Upper lobe of right lung (tissue), 1 donor: ENCODE data around the gene ASF1A. TPM values are rescaled to one million over a fixed set of nuclear protein-coding genes. Genes with fewer than 3 reads are reported as not detected.

Source experiments
- ATAC-seq: fragments of 200-7000 bp; cut with Tn5 transposase; one replicate; pipeline ENCODE4 v1.9.1; 2020; ENCODE audit warnings: mild to moderate bottlenecking, moderate library complexity
- DNase-seq: peaks from one replicate; pipeline ENCODE4 v3.0.0-alpha.2; 2020
- H3K27ac ChIP-seq: fragments of 200-600 bp; one replicate; pipeline ENCODE4 v1.8.0; 2022
- H3K27me3 ChIP-seq: fragments of 200-600 bp; one replicate; pipeline ENCODE4 v1.8.0; 2022; ENCODE audit warnings: mild to moderate bottlenecking
- H3K36me3 ChIP-seq: fragments of 200-600 bp; one replicate; pipeline ENCODE4 v1.8.0; 2022
- H3K4me1 ChIP-seq: fragments of 200-600 bp; one replicate; pipeline ENCODE4 v1.8.0; 2022
- H3K4me3 ChIP-seq: fragments of 200-600 bp; one replicate; pipeline ENCODE4 v1.8.0; 2022; ENCODE audit warnings: mild to moderate bottlenecking
- H3K9me3 ChIP-seq: fragments of 200-600 bp; one replicate; pipeline ENCODE4 v1.8.0; 2022
- intact Hi-C: fragments of 100-400 bp; cut with DNase I; formaldehyde crosslinking; loops from one replicate; pipeline ENCODE4 v1.11.0; 2022
- total RNA-seq: library from RNA; stranded (reverse); fragmentation: NEBNext Ultra II Directional; extraction: Animal tissue kit (Norgen Biotek cat#: 25700); gene quantifications from one replicate; pipeline ENCODE4 v1.2.1, GENCODE V29; 2021
- TF ChIP-seq, protein P1 (sequence below): fragments of 200-600 bp; IDR thresholded peaks from one replicate; pipeline ENCODE4 v1.8.0; 2022; ENCODE audit warnings: antibody characterized with exemption
- donor health status: DM: no; HTN: yes; CAD: no; lungs with severe emphysema.

The ASF1A gene
- total RNA-seq, 1 donor from 2014 or later: 22.9 TPM

DNA sequence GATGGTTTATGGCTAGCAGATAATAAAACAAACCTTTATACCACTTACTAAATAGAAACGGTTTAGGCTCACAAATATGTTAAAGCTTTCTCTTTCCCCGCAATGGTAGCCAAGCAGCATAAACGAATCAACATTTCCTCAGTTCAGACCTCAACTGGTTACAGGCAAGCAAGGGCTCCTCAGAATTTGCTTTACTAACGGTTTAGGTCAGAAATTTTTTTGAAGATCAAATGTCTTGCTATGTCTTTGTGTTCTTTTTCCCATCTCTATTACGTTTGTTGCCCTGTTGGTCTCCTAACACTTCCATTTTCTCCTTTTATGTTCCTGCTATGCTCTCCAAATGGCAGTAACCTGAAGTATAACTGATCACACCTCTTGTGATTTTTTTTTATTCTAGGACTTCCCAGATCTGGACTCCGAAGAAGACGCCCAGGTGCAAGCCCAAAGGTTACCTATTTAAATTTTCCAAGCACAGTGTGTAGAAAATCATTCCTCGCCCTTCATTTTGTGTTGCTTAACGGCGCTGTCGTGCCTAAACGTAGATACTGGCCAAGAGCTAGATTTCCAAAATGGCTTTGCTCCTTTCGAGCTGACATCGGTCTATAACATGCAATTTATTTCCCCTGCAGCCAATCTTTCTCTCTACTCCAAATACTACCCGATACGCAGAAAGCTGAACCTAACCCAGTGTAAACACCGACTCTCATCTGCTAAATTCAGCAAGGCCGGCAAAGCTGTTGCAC is 717 bp upstream of the ASF1A start:
- ATAC-seq (peak; percentile 2), DNase-seq (no peak)
- Histone ChIP-seq H3K9me3 (no peaks in the 10 kb centered on the region), H3K4me1 (peaks cover 30% of the 10 kb centered on the region), H3K36me3 (no peaks in the 10 kb centered on the region), H3K4me3 (peak overlapping the region; percentile 95), H3K27me3 (no peaks in the 10 kb centered on the region), H3K27ac (peak overlapping the region; percentile 95)
- intact Hi-C loops: no loop called here
- TF ChIP-seq, protein P1, sequence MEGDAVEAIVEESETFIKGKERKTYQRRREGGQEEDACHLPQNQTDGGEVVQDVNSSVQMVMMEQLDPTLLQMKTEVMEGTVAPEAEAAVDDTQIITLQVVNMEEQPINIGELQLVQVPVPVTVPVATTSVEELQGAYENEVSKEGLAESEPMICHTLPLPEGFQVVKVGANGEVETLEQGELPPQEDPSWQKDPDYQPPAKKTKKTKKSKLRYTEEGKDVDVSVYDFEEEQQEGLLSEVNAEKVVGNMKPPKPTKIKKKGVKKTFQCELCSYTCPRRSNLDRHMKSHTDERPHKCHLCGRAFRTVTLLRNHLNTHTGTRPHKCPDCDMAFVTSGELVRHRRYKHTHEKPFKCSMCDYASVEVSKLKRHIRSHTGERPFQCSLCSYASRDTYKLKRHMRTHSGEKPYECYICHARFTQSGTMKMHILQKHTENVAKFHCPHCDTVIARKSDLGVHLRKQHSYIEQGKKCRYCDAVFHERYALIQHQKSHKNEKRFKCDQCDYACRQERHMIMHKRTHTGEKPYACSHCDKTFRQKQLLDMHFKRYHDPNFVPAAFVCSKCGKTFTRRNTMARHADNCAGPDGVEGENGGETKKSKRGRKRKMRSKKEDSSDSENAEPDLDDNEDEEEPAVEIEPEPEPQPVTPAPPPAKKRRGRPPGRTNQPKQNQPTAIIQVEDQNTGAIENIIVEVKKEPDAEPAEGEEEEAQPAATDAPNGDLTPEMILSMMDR: no peak

DNA sequence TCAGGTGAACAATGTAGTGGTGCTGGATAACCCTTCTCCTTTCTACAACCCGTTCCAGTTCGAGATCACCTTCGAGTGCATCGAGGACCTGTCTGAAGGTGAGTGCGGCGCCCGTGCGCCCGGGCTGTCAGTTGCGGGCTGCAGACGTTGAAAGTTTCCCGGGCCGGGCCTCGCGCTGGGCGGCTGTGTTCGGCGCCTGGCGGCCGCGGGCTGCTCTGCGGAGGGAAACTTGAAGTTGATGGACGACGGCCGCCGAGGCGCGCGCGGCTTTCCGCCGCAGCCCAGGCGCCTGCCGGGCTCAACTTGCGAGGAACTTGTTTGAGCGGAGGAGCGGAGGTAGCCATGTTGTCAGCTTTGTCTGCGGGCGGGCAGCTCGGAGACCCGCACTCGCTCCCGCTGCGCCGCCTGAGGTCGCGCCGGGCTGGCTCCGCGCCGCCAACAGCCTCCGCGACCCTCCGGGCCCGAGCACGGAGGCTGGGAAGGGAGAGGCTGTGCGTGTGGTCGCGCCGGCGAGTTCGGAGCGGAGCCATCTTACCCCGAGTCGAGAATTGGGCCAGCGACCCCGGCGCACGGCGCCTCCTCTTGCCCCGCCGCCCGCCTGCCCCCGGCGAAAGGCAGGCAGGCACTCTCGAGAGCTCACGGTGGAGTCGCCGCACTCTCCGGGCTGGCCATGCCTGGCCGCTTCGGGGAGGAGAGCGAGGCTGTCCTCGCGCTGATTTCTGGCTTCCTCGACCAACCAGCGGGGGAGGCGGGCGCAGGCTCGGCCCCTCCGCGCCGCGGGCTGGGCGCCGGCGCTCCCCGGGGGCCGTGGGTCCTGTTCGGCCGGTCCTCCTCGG is 691 bp downstream of the ASF1A start:
- no peaks in the 10 kb centered on the region for H3K9me3 ChIP-seq

DNA sequence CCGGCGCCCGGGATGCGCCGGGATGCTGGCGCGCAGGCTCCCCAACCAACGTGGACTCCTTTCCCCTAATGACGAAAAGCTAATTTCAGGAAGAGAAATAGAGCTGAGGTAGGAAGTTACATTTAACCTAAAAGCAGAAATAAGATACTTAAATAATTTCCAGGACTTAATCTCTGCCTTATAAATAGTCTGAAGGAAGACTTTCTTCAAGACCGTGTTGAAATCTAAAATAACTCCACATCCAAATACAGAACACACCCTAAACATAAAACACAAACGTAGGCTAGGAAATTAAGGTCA is 1.3 kb downstream of the ASF1A start:
- peaks cover 43% of the 10 kb centered on the region for H3K4me1 ChIP-seq
- H3K9me3 ChIP-seq: no peaks in the 10 kb centered on the region
- intact Hi-C loops: no loop called here
- no peaks in the 10 kb centered on the region for H3K36me3 ChIP-seq
- DNase-seq: no peak
- peak overlapping the region; percentile 97 for H3K27ac ChIP-seq
- H3K27me3 ChIP-seq: no peaks in the 10 kb centered on the region
- no peak for ATAC-seq
- peak overlapping the region; percentile 95 for H3K4me3 ChIP-seq
- TF ChIP-seq, protein P1: no peak

More for the DNA sequence above, 691 bp downstream of the ASF1A start:
- Histone ChIP-seq H3K27ac (peak overlapping the region; percentile 97), H3K4me3 (peak overlapping the region; percentile 95), H3K27me3 (no peaks in the 10 kb centered on the region), H3K36me3 (no peaks in the 10 kb centered on the region), H3K4me1 (peaks cover 38% of the 10 kb centered on the region)
- intact Hi-C loops: no loop called here
- TF ChIP-seq, protein P1: no peak
- DNase-seq: peak; percentile 86
- ATAC-seq: peak; percentile 76

DNA sequence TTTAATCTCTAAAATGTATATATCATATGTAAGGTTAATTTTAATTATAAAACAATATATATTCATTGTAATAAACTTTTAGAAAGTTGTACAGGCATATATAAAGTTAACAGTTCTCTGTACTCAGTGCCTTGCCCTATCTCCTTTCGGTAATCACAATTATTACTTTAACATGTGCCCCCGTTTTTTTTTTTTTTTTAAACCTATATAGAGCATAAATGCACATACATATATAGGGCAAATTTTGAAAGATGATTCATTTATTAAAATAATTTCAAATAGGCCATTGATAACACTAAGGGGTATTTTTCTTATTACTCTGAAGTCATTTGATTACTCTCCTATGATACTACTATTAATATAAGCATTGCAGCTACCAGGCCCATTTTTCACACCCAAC is 1.9 kb downstream of the ASF1A start:
- intact Hi-C loops: no loop called here
- Histone ChIP-seq H3K27me3 (no peaks in the 10 kb centered on the region), H3K9me3 (no peaks in the 10 kb centered on the region), H3K36me3 (peaks cover 3% of the 10 kb centered on the region), H3K4me3 (peak overlapping the region; percentile 95), H3K4me1 (peaks cover 49% of the 10 kb centered on the region), H3K27ac (peak overlapping the region; percentile 97)
- TF ChIP-seq, protein P1: no peak
- DNase-seq: no peak
- ATAC-seq: no peak

DNA sequence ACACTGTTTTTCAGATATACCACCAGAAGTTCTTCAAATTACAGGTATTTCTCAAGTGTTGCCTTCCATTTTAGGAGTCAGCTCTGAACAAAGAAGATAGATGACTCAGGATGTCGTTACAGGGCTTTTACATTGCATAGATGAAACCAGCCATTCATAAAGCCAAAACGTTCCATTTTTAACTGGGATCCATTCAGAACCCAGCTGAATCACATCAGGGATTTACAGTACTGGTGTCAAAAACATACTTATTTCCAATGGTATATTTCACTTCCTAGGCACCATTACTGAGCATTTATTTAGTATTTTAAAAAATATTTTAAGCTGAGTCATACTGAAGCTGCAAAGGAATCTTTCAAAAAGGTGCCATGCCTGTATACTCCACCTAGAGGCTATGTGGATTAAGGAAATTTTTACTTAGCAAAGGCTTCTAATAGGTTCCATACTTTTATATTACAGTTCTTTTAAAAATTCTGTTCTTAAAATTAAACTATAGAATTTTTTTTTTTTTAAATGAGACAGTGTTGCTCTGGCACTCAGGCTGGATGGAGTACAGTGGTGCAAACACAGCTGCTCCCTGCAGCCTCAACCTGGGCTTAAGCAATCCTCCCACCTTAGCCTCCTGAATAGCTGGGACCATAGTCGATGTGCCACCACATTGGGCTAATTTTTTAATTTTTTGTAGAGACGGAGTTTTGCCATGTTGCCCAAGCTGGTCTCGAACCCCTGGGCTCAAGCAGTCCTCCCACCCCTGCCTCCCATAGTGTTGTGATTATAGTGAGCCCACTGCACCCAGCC is 2.6 kb downstream of the ASF1A start:
- H3K27me3 ChIP-seq: no peaks in the 10 kb centered on the region
- H3K4me3 ChIP-seq: peak overlapping the region; percentile 95
- peaks cover 49% of the 10 kb centered on the region for H3K4me1 ChIP-seq
- peaks cover 9% of the 10 kb centered on the region for H3K36me3 ChIP-seq
- TF ChIP-seq, protein P1: peak; percentile 40
- DNase-seq: no peak
- H3K27ac ChIP-seq: no peak overlapping the region
- no peak for ATAC-seq
- intact Hi-C loops: no loop called here
- H3K9me3 ChIP-seq: no peaks in the 10 kb centered on the region
